ENCODE measurements around the gene KIT. TPM values are rescaled to one million over a fixed set of nuclear protein-coding genes. Genes with fewer than 3 reads are reported as not detected.

The KIT gene
- total RNA-seq, 1 experiment from 2014 or later: 1.5 TPM

GRCh38 chr4:54678826-54679225 is 21.1 kb downstream of the KIT start:
- H3K4me3 ChIP-seq (ENCODE audit: low read depth in 2 of 2, low read length in 2 of 2): no peak overlapping the region
- ChIA-PET CTCF (no interaction called here), POLR2A (no interaction called here)
- in situ Hi-C loops (cut with HindIII; ENCODE audit: low pct_unique_long_range_greater_than_20kb, low sequenced_read_pairs): no loop called here
- H3K27me3 ChIP-seq (ENCODE audit: control insufficient read depth, insufficient read depth, low read length): no peaks in the 10 kb centered on the region
- no peak overlapping the region for H3K27ac ChIP-seq (ENCODE audit: low read length)
- TF ChIP-seq REST (IDR thresholded peaks at IDR 0.05; ENCODE audit: insufficient read depth in 1 of 2, low read depth in 2 of 2, low read length in 1 of 2) (no peak), TCF7L2 (IDR thresholded peaks at IDR 0.05; ENCODE audit: low read depth, low read length) (no peak), SIN3A (IDR thresholded peaks at IDR 0.05; ENCODE audit: borderline replicate concordance, insufficient read depth, low read depth, low read length) (no peak), POLR2AphosphoS5 (IDR thresholded peaks at IDR 0.05; ENCODE audit: low read depth, low read length) (no peak), CTCF (IDR thresholded peaks at IDR 0.05) (no peak)
- intact Hi-C loops (cut with micrococcal nuclease; ENCODE audit: unreplicated experiment): loop anchor here (10.0 kb wide), 1 partner anchor 286 kb away; no protein-coding TSS in a partner anchor
- H3K4me1 ChIP-seq (ENCODE audit: control insufficient read depth, insufficient read depth, low read length): no peaks in the 10 kb centered on the region
- H3K9me3 ChIP-seq (ENCODE audit: control insufficient read depth, insufficient read depth, low read depth, low read length): no peaks in the 10 kb centered on the region
- DNase-seq (ENCODE audit: low read depth, low spot score): no peak
- BruUV-seq (replicated peaks): no TSS peak
- no peaks in the 10 kb centered on the region for H3K36me3 ChIP-seq (ENCODE audit: control insufficient read depth, insufficient read depth, low read length)
- no peak for ATAC-seq

GRCh38 chr4:54679813-54680212 is 22.1 kb downstream of the KIT start:
- ChIA-PET POLR2A (no interaction called here), CTCF (no interaction called here)
- Histone ChIP-seq H3K9me3 (ENCODE audit: control insufficient read depth, insufficient read depth, low read depth, low read length) (no peaks in the 10 kb centered on the region), H3K27ac (ENCODE audit: low read length) (no peak overlapping the region), H3K4me1 (ENCODE audit: control insufficient read depth, insufficient read depth, low read length) (no peaks in the 10 kb centered on the region), H3K4me3 (ENCODE audit: low read depth in 2 of 2, low read length in 2 of 2) (no peak overlapping the region), H3K36me3 (ENCODE audit: control insufficient read depth, insufficient read depth, low read length) (no peaks in the 10 kb centered on the region), H3K27me3 (ENCODE audit: control insufficient read depth, insufficient read depth, low read length) (no peaks in the 10 kb centered on the region)
- DNase-seq (ENCODE audit: low read depth, low spot score): no peak
- intact Hi-C loops (cut with micrococcal nuclease; ENCODE audit: unreplicated experiment) (loop anchor here (10.0 kb wide), 1 partner anchor 285 kb away; no protein-coding TSS in a partner anchor), in situ Hi-C loops (cut with HindIII; ENCODE audit: low pct_unique_long_range_greater_than_20kb, low sequenced_read_pairs) (no loop called here)
- ATAC-seq: no peak
- no peak for TF ChIP-seq POLR2AphosphoS5 (IDR thresholded peaks at IDR 0.05; ENCODE audit: low read depth, low read length)
- TF ChIP-seq TCF7L2 (IDR thresholded peaks at IDR 0.05; ENCODE audit: low read depth, low read length): no peak
- no peak for TF ChIP-seq REST (IDR thresholded peaks at IDR 0.05; ENCODE audit: insufficient read depth in 1 of 2, low read depth in 2 of 2, low read length in 1 of 2)
- no peak for TF ChIP-seq SIN3A (IDR thresholded peaks at IDR 0.05; ENCODE audit: borderline replicate concordance, insufficient read depth, low read depth, low read length)
- TF ChIP-seq CTCF (IDR thresholded peaks at IDR 0.05): no peak
- no TSS peak for BruUV-seq (replicated peaks)
